Inflammatory macrophage (primary cell): Measurements from ENCODE around the gene PLEKHH1.
"Not testable (repeated sequence)": the region's sequence is repeated elsewhere in the genome, so short reads cannot be mapped to it uniquely, and the experiment has no call there.

Source experiments
- DNase-seq, 2 donors: peaks; one replicate each; pipeline ENCODE4 v3.0.0-alpha.2; 2020 to 2022

The PLEKHH1 gene

DNA sequence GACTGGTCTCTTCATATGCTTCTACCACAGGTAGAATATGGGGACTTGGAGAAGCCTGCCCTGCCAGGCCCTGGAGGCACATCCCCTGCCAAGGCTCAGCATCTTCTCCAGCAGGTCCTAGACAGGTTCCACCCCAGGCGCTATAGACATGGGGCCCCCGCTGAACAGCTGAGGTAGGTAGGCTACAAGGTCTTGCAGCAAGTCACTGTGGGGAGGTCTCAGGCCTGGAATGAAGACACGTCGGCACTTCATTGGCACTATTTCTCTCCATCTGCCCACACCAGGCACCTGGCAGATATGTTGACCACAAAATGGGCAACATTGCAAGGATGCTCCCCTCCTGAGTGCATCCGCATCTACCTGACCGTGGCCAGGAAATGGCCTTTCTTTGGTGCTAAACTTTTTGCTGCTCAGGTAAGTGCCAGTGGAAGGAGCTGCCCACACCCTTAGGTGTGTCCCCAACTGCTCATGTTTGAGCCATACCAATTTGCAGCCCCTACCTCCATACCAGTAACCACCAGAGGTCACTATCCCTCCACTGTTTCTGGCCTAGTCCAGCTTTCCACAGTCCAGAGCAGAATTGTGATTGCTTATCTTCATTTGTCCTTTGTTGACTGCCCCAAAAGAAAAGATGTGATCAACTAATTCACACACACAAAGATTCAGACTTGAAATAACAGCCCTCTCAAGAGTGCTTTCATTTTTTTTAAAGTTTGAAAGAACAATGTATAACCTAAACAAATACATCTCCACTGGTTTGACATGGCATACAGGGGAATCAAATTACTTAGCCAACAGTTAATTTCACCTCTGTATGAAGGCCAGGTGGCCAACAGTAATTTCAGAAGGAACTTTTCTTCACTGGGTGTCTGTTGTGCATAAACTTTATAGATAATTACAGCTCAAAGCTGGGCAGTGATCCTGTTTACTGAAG is 50.9 kb downstream of the PLEKHH1 start:
- DNase-seq: peak; percentile 47 to 56

DNA sequence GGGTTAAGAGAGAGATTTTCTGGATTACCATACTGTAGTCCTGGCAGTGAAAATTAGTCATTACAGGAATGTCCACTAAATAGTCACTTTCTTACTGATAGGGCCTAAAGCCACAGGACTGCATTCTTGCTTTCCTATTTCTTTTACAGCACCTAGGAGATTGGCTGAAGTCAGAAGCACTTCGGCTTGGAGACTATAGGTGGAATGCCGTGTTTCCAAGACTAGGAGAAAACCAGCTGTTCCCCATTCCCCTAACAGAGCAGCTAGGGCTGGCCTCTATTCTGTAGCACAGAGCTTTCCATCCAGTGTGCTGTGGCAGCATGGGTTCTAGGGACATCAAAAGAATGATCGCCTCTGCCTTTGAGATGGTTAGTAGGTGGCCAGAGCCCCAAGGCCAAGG is 51.9 kb downstream of the PLEKHH1 start:
- no peak for DNase-seq

DNA sequence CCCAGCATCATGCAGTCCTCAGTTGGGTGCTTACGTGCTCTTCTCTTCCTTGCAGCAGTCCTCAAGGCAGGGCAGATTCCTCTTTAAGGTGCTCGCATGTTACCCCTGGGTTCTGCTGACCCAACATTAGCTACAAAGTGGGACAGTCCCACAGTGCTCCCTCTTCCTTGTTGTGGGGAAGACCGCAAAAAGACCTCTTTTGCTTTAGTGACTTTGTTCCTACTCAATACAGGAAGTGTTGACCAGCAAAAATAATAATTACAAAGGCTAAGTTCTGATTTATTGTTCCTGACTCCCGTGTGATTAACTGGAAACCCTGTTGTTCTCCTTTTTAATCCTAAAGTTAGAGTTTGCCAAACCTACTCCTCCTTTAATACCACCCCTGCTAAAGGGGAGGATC is 53.3 kb downstream of the PLEKHH1 start:
- peak; percentile 13 to 47 for DNase-seq

DNA sequence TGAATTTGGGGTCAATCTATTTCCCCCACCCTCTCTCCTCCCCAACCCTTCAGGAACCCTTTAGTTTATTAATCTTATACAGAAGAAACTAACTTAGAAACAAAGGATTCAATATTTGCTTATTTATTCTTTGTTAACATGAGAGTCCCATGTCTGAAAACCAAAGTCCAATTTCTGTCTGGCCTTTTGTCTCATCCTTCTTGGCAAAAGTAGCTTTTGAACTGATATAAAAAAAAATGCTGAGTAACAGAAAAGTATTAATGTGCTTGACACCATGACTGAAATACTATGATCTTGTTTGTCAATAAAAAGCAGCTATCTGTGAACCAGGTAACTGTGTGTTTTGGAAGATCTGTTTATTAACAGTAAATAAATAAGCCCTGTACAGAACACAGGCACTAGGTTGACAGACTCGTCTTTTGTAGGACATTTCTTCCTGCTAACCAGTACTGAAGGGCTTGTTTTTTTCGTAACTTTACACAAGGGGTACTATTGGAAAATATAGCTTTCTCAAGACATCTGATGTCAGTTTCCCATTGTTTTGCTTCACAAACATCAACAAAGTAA is 56.2 kb downstream of the PLEKHH1 start:
- DNase-seq: no peak

DNA sequence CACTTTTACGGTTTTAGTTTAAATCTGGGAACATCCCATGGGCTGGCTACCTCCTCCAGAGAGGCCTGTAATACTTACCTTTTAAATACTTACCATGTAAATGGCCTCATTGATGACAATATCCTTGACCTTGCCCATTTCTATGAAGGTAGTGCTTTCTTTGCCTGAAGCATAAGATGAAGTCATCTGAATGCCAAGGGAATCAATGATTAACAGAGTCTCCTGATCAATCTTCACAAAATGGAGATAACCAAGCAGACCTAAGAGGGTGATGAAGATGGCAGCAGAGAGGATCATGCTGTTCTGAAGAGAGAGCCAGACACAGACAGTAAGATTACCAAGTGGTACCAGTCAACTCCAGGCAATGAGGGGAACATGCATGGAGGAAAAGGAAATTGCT is 60.6 kb downstream of the PLEKHH1 start:
- not testable (repeated sequence) for DNase-seq

DNA sequence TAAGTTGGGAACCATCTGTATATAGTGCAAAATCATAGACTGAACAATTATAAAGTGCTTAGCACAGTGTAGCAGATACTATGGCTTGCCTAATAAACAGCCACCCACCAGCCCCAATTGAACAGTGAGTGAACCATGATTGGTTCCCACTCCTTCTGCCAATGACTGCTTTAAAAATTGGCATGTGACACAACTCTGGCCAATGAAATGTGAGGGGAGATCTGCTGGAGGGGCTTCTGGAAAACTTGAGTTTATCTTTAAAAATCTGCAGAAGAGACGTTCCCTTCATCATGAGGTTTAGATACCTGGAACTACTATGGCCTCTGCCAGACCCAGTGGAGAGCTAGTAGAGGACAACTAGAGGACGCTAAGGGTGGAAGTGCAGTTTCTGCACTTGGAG is 62.3 kb downstream of the PLEKHH1 start:
- no peak for DNase-seq

DNA sequence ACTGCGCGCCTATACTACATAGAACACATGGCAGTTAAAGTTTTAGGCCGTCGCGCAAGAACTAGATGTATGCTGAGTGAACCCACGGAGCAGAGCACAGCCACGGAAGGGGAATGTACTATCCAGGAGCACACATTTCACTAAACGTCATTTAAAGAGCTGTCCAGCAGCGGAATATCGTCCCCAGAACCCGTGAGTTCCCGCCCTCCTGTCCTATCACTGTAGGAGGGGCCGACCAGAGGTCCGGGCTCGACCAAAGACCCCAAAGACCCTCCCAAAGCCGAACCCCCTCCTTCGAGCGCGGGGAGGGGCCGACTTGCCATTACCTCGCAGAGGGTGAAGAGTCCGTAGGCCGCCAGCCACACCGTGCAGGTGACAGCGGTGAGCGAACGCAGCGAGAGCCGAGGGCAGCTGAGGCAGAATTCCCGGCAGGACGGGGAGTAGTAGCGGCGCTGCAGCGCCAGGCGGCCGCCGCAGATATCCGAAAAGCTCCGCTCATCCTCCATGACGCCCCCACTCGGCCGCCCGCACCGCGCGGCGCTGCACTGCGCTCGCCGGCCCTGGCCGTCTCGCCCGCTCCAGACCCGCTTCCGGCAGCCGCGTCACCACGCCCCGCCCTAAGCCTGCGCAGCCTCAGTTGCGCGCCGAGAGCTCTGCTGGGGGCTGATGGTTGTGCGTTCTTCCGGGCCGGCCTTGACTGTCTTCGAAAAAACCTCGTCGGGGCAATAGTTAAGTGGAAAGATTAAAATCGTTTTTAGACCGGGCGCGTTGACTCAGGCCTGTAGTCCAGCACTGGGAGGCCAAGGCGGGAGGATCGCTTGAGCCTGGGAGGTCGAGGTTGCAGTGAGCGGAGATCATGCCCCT is 66.8 kb downstream of the PLEKHH1 start, which contains the start of gene PIGH:
Gene PIGH (minus strand): TSS at position 571 of the 864 bp plus-strand sequence. CDS start 65 bp downstream, at position 506.
- peak; percentile 89 for DNase-seq

DNA sequence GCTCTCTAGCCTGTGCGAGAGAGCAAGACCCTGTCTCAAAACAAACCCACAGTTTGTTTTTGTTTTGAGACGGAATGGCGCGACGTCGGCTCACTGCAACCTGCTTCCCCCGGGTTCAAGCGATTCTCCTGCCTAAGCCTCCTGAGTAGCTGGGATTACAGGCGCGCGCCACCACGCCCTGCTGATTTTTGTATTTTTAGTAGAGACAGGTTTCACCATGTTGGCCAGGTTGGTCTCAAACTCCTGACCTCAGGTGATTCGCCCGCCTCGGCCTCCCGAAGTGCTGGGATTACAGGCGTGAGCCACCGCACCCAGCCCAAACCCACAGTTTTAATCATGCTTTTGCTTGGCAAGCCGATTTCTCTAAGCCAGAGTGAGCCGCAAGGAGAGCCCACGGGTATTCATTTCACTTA is 67.5 kb downstream of the PLEKHH1 start:
- DNase-seq: not testable (repeated sequence)

DNA sequence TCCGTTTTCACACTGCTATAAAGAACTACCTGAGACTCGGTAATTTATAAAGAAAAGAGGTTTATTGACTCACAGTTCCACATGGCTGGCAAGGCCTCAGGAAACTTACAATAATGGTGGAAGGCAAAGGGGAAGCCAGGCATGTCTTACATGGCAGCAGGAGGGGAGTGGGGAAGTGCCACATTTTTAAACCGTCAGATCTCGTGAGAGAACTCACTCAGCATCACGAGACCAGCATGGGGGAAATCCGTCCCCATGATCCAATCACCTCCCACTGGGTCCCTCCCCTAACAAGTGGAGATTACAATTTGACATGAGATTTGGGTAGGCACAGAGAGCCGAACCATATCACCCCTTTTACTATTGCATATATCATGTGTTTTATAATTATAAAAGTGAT is 69.0 kb downstream of the PLEKHH1 start:
- DNase-seq: peak in 1 of 2 donors; percentile 40

DNA sequence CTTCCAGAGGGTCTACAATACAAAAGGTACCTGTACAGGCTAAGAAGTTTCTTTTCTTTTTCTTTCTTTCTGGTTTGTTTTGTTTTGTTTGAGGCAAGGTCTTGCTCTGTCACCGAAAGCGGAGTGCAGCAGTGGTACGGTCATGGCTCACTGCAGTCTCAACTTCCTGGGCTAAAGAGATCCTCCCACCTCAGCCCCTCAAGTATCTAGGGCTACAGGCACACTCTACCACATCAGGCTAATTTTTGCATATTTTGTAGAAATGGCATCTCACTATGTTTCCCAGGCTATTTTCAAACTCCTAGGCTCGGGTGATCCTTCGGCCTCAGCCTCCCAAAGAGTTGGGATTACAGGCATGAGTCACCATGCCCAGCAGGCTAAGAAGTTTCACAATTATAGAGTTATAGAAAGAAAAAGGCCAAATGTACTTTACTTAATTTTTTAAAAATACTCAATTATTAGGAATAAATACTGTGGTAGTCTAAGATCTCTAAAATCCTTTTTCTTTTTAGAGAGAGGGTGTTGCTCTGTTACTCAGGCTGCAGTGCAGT is 70.0 kb downstream of the PLEKHH1 start:
- no peak for DNase-seq

DNA sequence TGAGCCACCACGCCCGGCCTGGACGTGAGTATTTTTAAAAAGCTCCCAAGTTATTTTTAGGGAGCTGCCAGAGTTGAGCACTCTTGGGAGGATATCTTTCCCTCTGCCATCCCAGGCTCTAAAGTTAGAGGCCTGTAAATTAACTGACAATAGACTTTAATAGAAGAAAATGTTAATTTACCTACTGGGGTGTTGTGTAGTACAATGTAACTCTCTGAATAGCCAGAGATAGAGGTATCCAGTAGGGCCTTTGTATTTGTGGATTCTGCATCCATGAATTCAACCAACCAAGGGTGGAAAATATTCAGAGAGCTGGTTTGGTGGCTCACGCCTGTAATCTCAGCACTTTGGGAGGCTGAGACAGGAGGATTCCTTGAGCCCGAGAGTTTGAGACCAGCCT is 74.6 kb downstream of the PLEKHH1 start:
- DNase-seq: no peak

DNA sequence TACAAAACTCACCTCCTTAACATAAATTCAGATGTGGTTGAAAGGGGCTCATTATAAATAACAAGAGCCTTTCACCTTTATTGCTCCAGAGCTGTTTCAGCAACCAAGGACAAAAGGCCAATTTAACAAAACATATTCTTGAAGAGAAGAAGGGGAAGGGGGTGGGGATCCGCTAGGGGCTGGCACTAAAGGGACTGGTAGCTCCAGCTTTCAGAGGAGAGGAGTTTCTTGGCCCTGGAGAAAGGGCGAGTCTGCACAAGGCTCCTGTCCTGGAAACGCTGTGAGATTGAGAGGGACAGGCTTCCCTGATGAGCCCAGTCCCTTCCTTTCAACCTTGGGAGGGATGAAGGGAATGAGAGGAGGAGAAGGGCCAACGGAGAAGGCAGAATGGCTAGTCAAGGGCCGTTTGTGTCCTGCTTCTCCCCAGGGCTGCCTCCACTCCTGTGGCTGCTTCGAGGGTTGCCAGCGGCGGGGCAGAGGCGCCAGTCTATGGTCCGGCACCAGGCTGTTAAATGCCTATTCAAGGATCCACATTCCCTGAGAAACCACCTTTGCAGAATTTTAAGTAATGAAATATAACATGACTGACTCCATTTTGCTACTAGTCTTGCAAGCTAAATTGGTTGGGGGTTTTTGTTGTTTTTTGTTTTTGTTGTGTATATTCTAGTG is 76.7 kb downstream of the PLEKHH1 start:
- DNase-seq: no peak

DNA sequence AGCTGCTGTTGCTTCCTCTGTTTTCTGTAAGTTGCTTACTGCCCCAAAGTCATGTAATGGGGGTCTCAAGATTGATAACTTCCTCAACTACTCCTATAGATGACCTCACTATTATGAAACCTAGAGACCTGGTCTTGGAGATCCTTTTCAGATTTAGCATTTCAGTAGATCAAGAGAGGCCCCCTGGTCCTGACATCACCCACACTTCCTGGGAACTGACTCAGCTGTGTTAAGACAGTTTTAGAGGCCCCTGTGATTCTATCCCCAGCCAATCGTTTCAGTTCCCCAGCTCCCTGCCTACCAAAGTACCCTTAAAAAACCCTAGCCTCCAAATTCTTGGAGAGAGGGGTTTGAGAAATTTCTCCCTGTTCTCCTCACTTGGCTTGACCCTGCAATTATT is 77.4 kb downstream of the PLEKHH1 start:
- DNase-seq: no peak

DNA sequence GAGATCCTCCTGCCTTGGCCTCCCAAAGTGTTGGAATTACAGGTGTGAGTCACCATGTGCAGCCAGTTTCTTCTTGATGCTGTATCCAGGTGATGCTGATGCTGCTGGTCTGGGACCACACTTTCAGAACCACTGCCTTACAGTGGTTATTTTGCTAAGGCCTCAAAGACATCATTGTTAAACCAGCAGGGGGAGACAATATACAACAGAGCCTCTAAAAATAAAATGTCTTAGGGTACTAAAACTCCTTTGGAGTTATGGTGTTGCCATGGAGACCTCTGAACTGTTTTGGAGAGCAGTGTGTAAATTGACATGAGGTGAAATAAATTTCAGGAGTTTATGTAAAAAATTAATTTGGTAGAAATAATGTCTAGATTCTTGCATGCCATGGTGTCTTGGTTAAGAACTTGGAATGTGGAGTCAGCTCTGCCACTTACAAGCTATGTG is 85.5 kb downstream of the PLEKHH1 start:
- peak; percentile 52 to 75 for DNase-seq

DNA sequence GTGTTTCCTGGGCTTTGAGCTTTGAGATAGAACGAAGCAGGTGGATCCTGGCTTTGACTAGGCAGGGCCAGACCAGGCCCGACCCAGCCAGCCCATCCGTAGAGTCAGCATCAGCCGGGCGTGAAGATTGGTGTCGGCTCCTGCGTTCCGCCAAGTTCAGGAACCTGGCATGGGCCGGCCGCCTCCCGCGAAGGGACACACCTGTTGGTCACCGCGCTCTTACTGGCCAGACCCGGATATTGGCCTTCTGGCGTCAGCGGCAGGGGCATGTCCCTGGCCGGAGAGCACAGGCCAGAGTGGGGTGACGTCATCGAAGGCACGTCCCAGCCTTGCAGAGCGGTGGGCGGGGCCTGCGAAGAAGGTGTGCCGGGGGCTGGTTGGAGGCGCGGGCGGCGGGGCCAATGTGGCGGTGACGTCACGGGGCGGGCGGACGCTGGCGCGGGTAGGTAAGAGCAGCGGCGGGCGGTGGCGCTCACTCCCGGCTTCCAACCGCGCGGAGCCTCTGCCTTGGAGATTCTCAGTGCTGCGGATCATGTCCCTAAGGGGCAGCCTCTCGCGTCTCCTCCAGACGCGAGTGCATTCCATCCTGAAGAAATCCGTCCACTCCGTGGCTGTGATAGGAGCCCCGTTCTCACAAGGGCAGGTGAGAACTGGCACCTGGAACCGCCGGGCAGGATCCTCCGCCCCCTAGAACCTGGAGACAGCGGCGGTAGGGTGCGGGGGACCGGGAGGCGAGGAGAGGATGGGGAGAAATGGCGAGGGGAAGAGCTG is 86.5 kb downstream of the PLEKHH1 start, which contains the start of gene ARG2:
Gene ARG2 (plus strand): TSS at position 475 of the 771 bp plus-strand sequence. CDS start 58 bp downstream, at position 533.
- DNase-seq: peak; percentile 89 to 95

DNA sequence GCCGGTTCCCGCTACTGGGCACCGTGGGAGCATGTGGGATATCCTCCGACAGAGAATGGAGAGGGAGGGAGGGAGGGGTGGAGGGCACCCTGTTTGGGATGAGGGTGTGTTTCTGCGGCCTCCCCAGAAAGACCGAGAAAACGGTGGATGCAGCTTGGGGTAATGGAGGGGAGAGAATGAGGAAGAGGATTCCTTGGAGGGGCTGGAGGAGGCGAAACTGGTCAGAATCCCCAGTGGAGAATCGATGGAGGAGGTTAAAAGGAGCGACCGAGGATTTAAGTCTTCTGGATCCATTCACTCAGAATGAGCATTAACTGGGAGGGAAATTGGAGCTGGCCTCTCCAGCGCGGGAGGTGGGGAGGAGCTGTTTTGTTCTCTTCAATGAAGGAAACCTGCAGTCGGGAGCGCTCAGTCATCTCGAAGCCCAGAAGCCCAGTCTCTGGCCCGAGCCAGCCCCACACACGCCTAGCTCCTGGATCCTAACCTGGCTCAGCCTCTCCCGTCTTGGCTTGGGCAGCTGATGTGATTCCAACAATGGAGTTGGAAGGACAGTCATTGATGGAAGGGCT is 87.2 kb downstream of the PLEKHH1 start:
- no peak for DNase-seq

DNA sequence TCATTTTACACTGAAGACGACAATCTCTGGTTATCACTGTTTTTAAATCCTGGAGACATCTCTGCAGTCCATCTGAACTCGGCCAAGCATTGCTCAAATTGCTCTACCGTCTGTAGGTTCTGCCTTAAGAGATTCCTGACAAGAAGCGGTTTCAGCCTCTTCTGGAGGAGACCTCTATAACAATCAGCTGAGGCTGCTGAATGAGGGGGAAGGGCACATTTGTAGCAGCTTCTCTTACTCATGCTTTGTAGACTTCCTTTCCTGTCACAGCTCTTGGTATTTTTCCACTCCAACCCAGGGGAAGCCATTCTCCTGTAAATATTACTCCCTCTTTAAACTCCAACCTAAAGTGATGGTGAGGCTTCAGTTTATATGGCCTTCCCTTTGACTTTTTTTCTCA is 89.6 kb downstream of the PLEKHH1 start:
- DNase-seq: peak; percentile 49 to 66

DNA sequence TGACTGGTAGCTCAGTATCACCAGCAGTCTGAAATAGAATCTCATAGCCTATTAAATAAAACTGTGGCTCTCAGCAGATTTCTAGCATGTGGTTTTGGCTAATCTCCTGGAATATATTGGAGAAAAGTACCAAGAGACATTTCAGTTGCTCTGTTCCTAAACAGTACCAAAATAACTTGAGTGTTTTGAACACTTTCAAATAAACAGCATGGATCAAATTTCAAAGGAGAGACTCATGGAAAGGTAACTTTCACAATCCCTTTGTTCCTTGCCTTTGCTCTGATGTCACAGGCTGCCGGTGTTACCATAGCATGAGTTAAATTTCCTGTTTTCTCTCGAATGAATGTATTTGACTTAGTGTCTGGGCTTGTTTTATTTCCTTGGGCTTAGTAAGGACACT is 90.0 kb downstream of the PLEKHH1 start:
- peak in 1 of 2 donors; percentile 11 for DNase-seq

DNA sequence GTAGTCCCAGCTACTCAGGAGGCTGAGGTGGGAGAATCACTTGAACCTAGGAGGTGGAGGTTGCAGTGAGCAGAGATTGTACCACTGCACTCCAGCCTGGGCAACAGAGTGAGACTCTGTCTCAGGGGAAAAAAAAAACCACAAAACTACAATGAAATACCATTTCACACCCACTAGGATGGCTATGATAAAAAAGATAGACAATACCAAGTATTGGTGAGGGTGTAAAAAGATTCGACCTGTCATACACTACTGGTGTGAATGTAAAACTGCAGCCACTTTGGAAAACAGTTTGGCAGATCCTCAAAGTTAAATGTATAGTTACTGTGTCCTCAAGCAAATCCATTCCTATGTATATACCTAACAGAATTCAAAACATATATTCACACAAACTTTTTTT is 93.0 kb downstream of the PLEKHH1 start:
- not testable (repeated sequence) for DNase-seq

DNA sequence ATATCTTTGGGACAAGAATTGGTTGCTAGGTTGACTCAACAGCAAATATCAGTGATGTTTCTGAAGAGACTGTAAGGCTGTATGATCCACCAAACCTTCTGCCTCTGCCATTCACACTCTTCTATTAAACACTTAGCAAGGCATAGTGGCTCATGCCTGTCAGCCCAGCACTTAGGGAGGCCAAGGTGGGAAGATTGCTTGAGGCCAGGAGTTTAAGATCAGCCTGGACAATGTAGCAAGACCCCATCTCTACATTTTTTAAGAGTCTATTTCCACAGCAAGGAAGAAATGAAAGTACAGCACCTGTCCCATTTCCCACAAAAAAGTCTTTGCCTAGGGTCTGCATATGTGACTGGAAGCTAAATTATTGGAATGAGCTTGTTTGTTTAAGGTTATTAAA is 94.4 kb downstream of the PLEKHH1 start:
- DNase-seq: no peak

DNA sequence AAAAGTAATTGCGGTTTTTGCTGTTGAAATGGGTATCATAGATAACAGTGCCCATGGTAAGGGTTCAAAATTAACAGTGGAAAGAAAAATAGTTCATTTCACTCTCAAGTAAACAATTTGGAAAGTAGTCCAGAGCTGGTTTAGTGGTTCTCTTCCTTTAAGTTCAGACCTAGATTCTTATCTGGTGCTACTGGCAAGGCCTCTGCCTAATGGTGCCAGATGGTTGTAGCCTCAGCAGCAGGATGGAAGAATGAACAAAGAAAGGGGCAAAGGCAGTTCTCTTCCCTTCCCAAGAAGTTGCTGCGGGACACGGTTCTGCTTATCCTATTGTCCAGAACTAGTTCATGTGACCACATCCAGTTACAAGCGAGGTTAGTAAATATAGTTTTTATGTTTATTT is 97.1 kb downstream of the PLEKHH1 start:
- no peak for DNase-seq
